ENCODE results near the gene ALAS1. TPM values are rescaled to one million over a fixed set of nuclear protein-coding genes. Genes with fewer than 3 reads are reported as not detected.
A peak's percentile ranks its signal among the peaks of the same experiment; 100 is the strongest.

ALAS1 gene
- polyA plus RNA-seq, 1 donor (not counting 4 experiments of a cell fraction or from before 2014, with no cell fraction given): 74.1 TPM

DNA sequence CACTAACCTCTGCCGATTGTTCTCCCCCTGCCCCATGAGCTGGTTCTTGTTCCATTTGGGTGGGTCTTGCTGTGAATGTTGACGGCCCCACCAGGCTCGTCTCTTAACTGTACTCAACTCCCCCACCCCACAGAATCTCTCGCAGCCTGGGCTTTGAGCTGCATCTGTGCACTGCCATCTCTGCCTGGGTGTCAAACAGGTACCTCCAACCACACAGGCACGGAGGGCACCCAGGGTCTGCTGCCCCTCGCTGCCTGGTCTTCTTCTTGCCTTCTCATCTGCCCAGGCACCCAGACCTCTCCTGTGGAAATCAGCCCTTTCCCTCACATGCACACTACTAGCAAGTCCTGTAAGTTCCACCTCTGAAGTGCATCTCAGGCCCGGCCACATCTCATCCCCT is 17.4 kb downstream of the ALAS1 start:
- Histone ChIP-seq H3K9me3 (ENCODE audit: control insufficient read depth, low read depth, low read length) (no peaks in the 10 kb centered on the region), H3K4me3 (ENCODE audit: control insufficient read depth in 2 of 3, extremely low read depth in 1 of 3, insufficient read depth in 2 of 3, low read depth in 1 of 3, low read length in 3 of 3) (no peak overlapping the region), H3K4me1 (ENCODE audit: control insufficient read depth, extremely low read depth, insufficient read depth, low read length) (peaks cover 22% of the 10 kb centered on the region), H3K36me3 (ENCODE audit: control insufficient read depth in 2 of 2, extremely low read depth in 1 of 2, insufficient read depth in 2 of 2, low read length in 2 of 2) (peaks cover 34 to 37% of the 10 kb centered on the region in 2 experiments), H3K4me2 (ENCODE audit: control insufficient read depth, extremely low read depth, insufficient read depth, low read depth, low read length) (no peak overlapping the region), H4K20me1 (ENCODE audit: control insufficient read depth, extremely low read depth, insufficient read depth, low read length) (no peaks in the 10 kb centered on the region), H3K9me1 (ENCODE audit: control insufficient read depth, extremely low read depth, insufficient read depth, low read length) (peaks cover 3% of the 10 kb centered on the region), H3K27me3 (ENCODE audit: control insufficient read depth, extremely low read depth, insufficient read depth, low read length) (no peaks in the 10 kb centered on the region), H3K9ac (ENCODE audit: control insufficient read depth, extremely low read depth, insufficient read depth, low read length) (no peak overlapping the region), H2AFZ (ENCODE audit: control insufficient read depth, low read length) (no peak overlapping the region), H3K79me2 (ENCODE audit: control insufficient read depth, insufficient read depth, low read length) (no peaks in the 10 kb centered on the region), H3K27ac (ENCODE audit: control insufficient read depth, insufficient read depth, low read length) (no peak overlapping the region)
- dilution Hi-C loops (cut with MboI; ENCODE audit: extremely low pct_ligation_motif_present, low sequenced_read_pairs): no loop called here
- no peak for FAIRE-seq
- TF ChIP-seq EZH2 (IDR thresholded peaks at IDR 0.05; ENCODE audit: low read length): no peak
- TF ChIP-seq, protein P1, sequence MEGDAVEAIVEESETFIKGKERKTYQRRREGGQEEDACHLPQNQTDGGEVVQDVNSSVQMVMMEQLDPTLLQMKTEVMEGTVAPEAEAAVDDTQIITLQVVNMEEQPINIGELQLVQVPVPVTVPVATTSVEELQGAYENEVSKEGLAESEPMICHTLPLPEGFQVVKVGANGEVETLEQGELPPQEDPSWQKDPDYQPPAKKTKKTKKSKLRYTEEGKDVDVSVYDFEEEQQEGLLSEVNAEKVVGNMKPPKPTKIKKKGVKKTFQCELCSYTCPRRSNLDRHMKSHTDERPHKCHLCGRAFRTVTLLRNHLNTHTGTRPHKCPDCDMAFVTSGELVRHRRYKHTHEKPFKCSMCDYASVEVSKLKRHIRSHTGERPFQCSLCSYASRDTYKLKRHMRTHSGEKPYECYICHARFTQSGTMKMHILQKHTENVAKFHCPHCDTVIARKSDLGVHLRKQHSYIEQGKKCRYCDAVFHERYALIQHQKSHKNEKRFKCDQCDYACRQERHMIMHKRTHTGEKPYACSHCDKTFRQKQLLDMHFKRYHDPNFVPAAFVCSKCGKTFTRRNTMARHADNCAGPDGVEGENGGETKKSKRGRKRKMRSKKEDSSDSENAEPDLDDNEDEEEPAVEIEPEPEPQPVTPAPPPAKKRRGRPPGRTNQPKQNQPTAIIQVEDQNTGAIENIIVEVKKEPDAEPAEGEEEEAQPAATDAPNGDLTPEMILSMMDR (optimal IDR thresholded peaks at IDR 0.05 in 1 of 3, IDR thresholded peaks at IDR 0.05 in 1 of 3, conservative IDR thresholded peaks at IDR 0.05 in 1 of 3; ENCODE audit: extremely low read depth in 1 of 3, insufficient read depth in 2 of 3, low read length in 3 of 3): no peak
- no peak for DNase-seq (ENCODE audit: low read depth, low spot score)

DNA sequence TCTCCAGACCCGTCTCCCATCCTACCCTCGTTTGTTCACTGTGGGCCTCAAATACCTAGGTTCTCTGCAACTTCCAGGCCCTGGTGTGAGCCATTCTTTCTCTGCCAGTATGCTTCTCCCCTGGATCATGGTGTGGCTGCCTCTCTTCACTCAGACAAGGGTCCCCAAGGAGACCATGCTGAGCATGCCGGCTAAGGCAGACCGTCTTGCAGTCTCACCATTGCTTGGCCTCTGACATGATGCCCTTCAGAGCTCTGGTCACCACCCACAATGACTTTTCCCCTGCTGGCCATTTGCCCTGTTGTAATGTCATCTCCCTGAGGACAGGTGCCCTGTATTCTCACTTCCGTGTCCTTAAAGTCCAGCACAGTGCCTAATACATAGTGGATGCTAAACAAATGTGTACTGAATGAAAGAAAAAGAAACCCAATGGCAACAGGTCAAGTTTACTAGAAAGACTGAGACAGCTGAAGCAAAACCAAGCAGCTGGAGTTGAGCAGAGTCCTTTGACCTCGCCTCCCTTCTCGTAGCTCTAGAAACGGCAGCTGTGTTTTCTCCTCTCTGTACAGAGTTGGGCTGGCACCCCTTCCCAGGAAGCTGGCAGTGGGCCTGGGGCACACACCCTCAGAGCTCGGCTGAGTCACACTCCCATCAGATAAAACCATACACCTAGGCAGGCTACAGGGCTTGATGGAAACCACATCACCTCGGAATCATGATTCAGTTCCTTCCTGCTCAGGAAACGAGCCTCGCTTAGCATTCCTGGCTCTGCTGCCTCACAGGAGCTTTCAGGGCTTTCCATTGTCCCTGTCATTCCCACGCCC is 18.8 kb downstream of the ALAS1 start:
- no peak overlapping the region for H2AFZ ChIP-seq (ENCODE audit: control insufficient read depth, low read length)
- H4K20me1 ChIP-seq (ENCODE audit: control insufficient read depth, extremely low read depth, insufficient read depth, low read length): no peaks in the 10 kb centered on the region
- no peaks in the 10 kb centered on the region for H3K9me3 ChIP-seq (ENCODE audit: control insufficient read depth, low read depth, low read length)
- H3K27ac ChIP-seq (ENCODE audit: control insufficient read depth, insufficient read depth, low read length): peak overlapping the region; percentile 59
- no peaks in the 10 kb centered on the region for H3K79me2 ChIP-seq (ENCODE audit: control insufficient read depth, insufficient read depth, low read length)
- FAIRE-seq (peak; percentile 100), DNase-seq (ENCODE audit: low read depth, low spot score) (peak; percentile 65)
- no peaks in the 10 kb centered on the region for H3K27me3 ChIP-seq (ENCODE audit: control insufficient read depth, extremely low read depth, insufficient read depth, low read length)
- TF ChIP-seq EZH2 (IDR thresholded peaks at IDR 0.05; ENCODE audit: low read length): no peak
- TF ChIP-seq, protein P1 (optimal IDR thresholded peaks at IDR 0.05 in 1 of 3, IDR thresholded peaks at IDR 0.05 in 1 of 3, conservative IDR thresholded peaks at IDR 0.05 in 1 of 3; ENCODE audit: extremely low read depth in 1 of 3, insufficient read depth in 2 of 3, low read length in 3 of 3): no peak
- peak overlapping the region; percentile 0 for H3K9ac ChIP-seq (ENCODE audit: control insufficient read depth, extremely low read depth, insufficient read depth, low read length)
- dilution Hi-C loops (cut with MboI; ENCODE audit: extremely low pct_ligation_motif_present, low sequenced_read_pairs): no loop called here
- peaks cover 19 to 23% of the 10 kb centered on the region in 2 experiments for H3K36me3 ChIP-seq (ENCODE audit: control insufficient read depth in 2 of 2, extremely low read depth in 1 of 2, insufficient read depth in 2 of 2, low read length in 2 of 2)
- H3K4me1 ChIP-seq (ENCODE audit: control insufficient read depth, extremely low read depth, insufficient read depth, low read length): peaks cover 22% of the 10 kb centered on the region
- peaks cover 3% of the 10 kb centered on the region for H3K9me1 ChIP-seq (ENCODE audit: control insufficient read depth, extremely low read depth, insufficient read depth, low read length)
- H3K4me2 ChIP-seq (ENCODE audit: control insufficient read depth, extremely low read depth, insufficient read depth, low read depth, low read length): peak overlapping the region; percentile 75
- H3K4me3 ChIP-seq (ENCODE audit: control insufficient read depth in 2 of 3, extremely low read depth in 1 of 3, insufficient read depth in 2 of 3, low read depth in 1 of 3, low read length in 3 of 3): peak overlapping the region in 1 of 3 experiments; percentile 29
